Stomach (tissue), 4 donors: Measurements from ENCODE around the gene COL4A1.

Experiments used
- CTCF ChIP-seq, 7 experiments: fragments of 450-650 bp in 4 of 7; fragments of 200-600 bp in 3 of 7; sonication (generic) in 3 of 7; IDR thresholded peaks; one replicate each; pipeline ENCODE4 v1.5.1; 2016 to 2019; ENCODE audit warnings: antibody characterized with exemption in 7 of 7, control low read depth in 2 of 7, mild to moderate bottlenecking in 1 of 7
- EP300 ChIP-seq: sonication (generic); formaldehyde crosslinking; IDR thresholded peaks from one replicate; pipeline ENCODE4 v1.6.1; 2017; ENCODE audit warnings: antibody characterized with exemption
- POLR2A ChIP-seq, 4 donors: fragments of 450-650 bp; IDR thresholded peaks; one replicate each; pipeline ENCODE4 v1.6.1; 2016; ENCODE audit warnings: antibody characterized with exemption in 4 of 4, control low read depth in 2 of 4, mild to moderate bottlenecking in 1 of 4, moderate library complexity in 1 of 4

- TF ChIP-seq EP300: no peak
- TF ChIP-seq CTCF (IDR thresholded peaks at IDR 0.05): no peak
- TF ChIP-seq POLR2A (IDR thresholded peaks at IDR 0.05): no peak
Observed at GRCh38 chr13:110347088-110347487, 40.1 kb upstream of the COL4A1 start.
